Uterus (tissue), 2 donors: ENCODE data around the gene SH2D1A.

Experiments used
- POLR2A ChIP-seq, 2 donors: fragments of 450-650 bp; IDR thresholded peaks; one replicate each; pipeline ENCODE4 v1.6.1; 2016; ENCODE audit warnings: antibody characterized with exemption in 2 of 2, mild to moderate bottlenecking in 1 of 2, moderate library complexity in 1 of 2
- TF ChIP-seq, protein P1 (sequence below), 4 experiments: fragments of 200-600 bp in 2 of 4; fragments of 450-650 bp in 2 of 4; sonication (generic) in 2 of 4; IDR thresholded peaks; one replicate each; pipeline ENCODE4 v1.5.1; 2016 to 2019; ENCODE audit warnings: antibody characterized with exemption in 4 of 4, mild to moderate bottlenecking in 2 of 4, moderate library complexity in 1 of 4

GRCh38 chrX:124344246-124344645, 2.1 kb upstream of the SH2D1A start:
- TF ChIP-seq, protein P1, sequence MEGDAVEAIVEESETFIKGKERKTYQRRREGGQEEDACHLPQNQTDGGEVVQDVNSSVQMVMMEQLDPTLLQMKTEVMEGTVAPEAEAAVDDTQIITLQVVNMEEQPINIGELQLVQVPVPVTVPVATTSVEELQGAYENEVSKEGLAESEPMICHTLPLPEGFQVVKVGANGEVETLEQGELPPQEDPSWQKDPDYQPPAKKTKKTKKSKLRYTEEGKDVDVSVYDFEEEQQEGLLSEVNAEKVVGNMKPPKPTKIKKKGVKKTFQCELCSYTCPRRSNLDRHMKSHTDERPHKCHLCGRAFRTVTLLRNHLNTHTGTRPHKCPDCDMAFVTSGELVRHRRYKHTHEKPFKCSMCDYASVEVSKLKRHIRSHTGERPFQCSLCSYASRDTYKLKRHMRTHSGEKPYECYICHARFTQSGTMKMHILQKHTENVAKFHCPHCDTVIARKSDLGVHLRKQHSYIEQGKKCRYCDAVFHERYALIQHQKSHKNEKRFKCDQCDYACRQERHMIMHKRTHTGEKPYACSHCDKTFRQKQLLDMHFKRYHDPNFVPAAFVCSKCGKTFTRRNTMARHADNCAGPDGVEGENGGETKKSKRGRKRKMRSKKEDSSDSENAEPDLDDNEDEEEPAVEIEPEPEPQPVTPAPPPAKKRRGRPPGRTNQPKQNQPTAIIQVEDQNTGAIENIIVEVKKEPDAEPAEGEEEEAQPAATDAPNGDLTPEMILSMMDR (IDR thresholded peaks at IDR 0.05), result no peak
- no peak for TF ChIP-seq POLR2A (IDR thresholded peaks at IDR 0.05)
